Esophagus squamous epithelium (tissue), 4 donors: Measurements from ENCODE around the gene CDK11A.

Source experiments
- POLR2A ChIP-seq, 4 donors: fragments of 450-650 bp; IDR thresholded peaks; one replicate each; pipeline ENCODE4 v1.6.1; 2017; ENCODE audit warnings: antibody characterized with exemption in 4 of 4, mild to moderate bottlenecking in 4 of 4, moderate library complexity in 3 of 4
- TF ChIP-seq, protein P1 (sequence below), 6 experiments: fragments of 450-650 bp in 4 of 6; fragments of 200-600 bp in 2 of 6; sonication (generic) in 2 of 6; IDR thresholded peaks; one replicate each; pipeline ENCODE4 v1.5.1; 2016 to 2019; ENCODE audit warnings: antibody characterized with exemption in 6 of 6, mild to moderate bottlenecking in 4 of 6, moderate library complexity in 4 of 6

DNA sequence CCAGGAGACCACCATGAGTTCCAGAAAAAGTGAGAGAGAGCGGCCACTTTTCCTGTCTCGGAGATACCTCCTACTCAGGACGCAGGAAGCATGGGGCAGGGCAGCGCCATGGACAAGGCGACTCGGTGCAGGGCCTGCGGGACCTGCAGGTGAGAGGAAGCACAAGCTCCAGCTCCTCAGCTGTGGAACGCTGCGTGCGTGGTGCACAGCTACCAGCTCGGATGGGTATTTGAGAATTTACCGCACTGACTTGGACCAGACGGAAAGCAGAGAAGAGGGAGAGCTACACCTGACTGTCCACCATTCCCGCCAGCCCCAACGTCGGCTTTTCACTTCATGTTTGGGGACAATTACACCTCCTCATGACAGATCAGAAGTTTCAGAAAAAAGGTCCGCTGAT, 8.2 kb upstream of the CDK11A start:
- TF ChIP-seq POLR2A (IDR thresholded peaks at IDR 0.05), result no peak
- TF ChIP-seq, protein P1, sequence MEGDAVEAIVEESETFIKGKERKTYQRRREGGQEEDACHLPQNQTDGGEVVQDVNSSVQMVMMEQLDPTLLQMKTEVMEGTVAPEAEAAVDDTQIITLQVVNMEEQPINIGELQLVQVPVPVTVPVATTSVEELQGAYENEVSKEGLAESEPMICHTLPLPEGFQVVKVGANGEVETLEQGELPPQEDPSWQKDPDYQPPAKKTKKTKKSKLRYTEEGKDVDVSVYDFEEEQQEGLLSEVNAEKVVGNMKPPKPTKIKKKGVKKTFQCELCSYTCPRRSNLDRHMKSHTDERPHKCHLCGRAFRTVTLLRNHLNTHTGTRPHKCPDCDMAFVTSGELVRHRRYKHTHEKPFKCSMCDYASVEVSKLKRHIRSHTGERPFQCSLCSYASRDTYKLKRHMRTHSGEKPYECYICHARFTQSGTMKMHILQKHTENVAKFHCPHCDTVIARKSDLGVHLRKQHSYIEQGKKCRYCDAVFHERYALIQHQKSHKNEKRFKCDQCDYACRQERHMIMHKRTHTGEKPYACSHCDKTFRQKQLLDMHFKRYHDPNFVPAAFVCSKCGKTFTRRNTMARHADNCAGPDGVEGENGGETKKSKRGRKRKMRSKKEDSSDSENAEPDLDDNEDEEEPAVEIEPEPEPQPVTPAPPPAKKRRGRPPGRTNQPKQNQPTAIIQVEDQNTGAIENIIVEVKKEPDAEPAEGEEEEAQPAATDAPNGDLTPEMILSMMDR (IDR thresholded peaks at IDR 0.05), result no peak
